ENCODE measurements around the gene KCNE5. TPM values are rescaled to one million over a fixed set of nuclear protein-coding genes. Genes with fewer than 3 reads are reported as not detected.
"Not testable (repeated sequence)": the region's sequence is repeated elsewhere in the genome, so short reads cannot be mapped to it uniquely, and the experiment has no call there.

The KCNE5 gene
- total RNA-seq, 1 donor from 2014 or later = not detected

DNA sequence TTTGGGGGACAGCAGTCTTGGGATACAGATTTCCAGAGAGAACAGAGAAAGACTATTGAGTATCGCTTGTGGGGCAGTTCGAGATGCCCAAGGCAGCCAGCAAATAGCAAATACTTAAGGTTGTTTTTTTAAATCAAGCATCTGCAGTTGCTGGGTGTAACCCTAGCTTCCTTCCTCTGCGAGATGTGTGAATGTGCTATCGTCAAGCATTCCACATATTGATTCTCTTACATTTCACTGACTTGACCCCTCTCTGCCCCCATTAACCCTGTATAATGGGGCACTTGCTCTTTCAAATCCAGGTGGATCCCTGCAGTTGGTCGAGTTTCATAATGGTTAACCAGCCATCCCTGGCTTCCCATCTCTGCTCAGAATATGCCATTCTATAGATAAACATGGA is 23.5 kb downstream of the KCNE5 start:
- no peak for ATAC-seq

GRCh38 chrX:109600237-109600651 is 24.7 kb downstream of the KCNE5 start:
- no peak for ATAC-seq

GRCh38 chrX:109596015-109596414 is 29.0 kb downstream of the KCNE5 start:
- no peak for ATAC-seq

- ATAC-seq = no peak
Measured at GRCh38 chrX:109590176-109590575, 34.8 kb downstream of the KCNE5 start.

DNA sequence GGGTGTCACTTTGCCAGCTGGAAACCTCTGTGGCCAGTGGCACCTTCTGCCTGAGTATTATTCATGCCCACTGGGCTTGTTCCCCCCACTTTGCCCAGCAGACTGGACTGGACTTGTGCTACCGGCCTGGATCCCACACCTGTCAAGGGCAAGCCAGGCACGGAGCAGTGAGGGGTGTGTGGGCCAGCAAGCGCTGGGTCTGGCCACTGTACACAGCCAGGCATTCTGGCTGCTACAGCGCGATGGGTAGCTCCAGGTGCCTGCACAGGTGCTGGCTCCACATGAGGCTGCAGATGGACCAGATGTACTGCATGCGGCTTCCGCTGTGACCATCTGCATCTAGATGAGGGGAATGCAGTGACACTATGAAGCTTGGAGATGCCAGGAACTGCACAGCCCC is 39.5 kb downstream of the KCNE5 start:
- ATAC-seq = no peak

- no peak for ATAC-seq
Measured at GRCh38 chrX:109578916-109579315, 46.1 kb downstream of the KCNE5 start.

- ATAC-seq = no peak
Measured at GRCh38 chrX:109577055-109577454, 47.9 kb downstream of the KCNE5 start.

- not testable (repeated sequence) for ATAC-seq
Measured at GRCh38 chrX:109576083-109576482, 48.9 kb downstream of the KCNE5 start.

Other genes starting within 250 kb of the KCNE5 start
- gene GUCY2F, start 143.1 kb downstream of the KCNE5 start, total RNA-seq = not detected
- gene NXT2, start 88.3 kb downstream of the KCNE5 start, total RNA-seq = 8.5 TPM
- 28.7 TPM for gene ACSL4, start 108.1 kb upstream of the KCNE5 start, total RNA-seq